GM19455 (cell line): ENCODE measurements around the gene ABCA5.
"Not testable (repeated sequence)": the region's sequence is repeated elsewhere in the genome, so short reads cannot be mapped to it uniquely, and the experiment has no call there.

Source experiments
- ATAC-seq: cut with Tn5 transposase; IDR thresholded peaks from one replicate; pipeline ENCODE4 v1.9.1; 2021; ENCODE audit not compliant: unreplicated experiment

ABCA5 gene

DNA sequence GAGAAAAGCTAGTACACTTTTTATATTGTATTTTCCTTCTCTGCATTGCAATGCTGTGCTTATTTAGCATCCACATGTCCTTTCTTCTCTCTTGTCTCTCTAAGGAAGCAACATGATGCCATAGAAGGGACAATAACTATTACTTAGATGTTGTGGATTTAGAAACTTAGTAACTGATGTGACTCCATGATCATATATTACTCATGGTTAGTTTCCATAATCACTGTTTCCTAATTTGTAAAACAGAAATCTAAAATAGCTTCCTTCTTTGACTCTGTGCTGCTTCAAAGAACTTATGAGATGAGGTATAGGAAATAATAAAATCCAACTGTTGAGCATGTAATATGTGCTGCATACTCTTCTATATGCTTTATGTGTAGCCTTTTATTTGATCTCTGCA lies 6.6 kb upstream of the ABCA5 start:
- ATAC-seq = no peak

DNA sequence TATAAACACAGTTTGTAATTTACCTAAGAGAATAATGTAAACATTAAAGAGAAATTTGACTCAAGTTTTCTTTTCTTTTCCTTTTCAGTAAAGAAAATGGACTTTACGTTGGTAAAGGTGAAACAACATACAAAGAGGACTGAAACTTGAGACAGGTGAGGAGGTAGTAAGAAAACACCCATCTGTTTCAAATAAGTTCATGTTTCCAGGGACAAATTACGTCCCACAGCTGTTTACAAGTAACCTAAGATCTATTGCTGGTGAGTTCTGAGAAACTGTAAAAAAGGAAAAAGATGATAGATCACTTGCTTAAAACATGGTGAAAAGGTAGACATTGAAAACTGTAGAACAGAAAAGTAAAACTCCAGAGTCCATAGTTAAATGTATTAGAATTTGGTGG lies 4.8 kb upstream of the ABCA5 start:
- ATAC-seq = no peak

GRCh38 chr17:69326377-69327059 lies 415 bp downstream of the ABCA5 start:
- peak; percentile 9 for ATAC-seq

DNA sequence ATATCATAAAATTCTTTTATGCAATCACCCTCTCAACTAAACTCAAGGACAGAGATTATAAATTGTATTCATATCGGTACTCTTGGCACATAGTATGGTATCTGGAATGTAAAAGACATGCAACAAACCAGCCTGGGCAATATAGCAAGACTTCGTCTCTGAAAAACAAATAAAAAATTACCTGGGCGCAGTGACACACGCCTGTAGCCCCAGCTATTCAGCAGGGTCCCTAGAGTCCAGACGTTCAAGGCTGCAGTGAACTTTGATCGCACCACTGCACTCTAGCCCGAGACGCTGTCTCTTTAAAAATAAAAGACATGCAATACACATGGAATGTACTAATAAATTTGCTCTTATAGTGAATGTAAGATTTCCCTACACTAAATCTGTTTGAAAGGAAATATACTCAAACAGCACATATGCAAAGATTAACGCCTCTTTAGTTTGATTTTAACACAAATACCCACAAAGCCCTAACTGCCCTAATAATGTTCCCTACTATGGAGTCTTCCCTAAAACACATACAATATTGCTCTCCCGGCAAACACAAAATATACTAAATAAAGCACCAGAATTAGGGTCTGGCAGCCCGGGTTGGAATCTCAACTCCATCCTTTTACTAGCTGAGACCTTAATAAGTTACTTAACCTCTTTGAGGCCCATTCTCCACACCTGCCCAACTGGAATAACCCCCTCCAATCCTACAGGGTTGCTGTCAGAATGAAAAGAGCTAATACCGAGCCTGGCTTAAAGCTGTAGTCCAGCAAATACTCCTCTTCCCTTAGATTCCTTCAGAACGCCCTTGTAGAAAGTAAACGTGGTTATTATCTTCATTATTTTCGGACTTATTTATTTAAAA lies 1.2 kb downstream of the ABCA5 start:
- ATAC-seq = no peak

GRCh38 chr17:69323806-69324205 lies 3.1 kb downstream of the ABCA5 start:
- ATAC-seq = no peak

DNA sequence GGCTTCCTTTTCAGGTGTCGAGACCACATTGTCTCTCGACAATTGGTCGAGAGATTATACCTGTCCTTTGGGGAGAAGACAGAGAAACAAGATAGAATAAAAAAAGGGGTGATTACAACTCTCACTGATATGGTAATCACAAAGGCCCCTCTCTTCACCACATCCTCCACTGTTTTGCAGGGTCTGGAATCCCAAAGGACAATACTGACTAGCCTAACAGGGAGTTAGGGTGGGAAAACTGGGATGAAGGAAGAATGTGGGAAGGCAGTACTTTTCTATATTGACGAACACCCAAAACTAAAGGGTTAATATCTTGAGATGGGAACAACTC lies 6.1 kb downstream of the ABCA5 start:
- ATAC-seq = no peak

DNA sequence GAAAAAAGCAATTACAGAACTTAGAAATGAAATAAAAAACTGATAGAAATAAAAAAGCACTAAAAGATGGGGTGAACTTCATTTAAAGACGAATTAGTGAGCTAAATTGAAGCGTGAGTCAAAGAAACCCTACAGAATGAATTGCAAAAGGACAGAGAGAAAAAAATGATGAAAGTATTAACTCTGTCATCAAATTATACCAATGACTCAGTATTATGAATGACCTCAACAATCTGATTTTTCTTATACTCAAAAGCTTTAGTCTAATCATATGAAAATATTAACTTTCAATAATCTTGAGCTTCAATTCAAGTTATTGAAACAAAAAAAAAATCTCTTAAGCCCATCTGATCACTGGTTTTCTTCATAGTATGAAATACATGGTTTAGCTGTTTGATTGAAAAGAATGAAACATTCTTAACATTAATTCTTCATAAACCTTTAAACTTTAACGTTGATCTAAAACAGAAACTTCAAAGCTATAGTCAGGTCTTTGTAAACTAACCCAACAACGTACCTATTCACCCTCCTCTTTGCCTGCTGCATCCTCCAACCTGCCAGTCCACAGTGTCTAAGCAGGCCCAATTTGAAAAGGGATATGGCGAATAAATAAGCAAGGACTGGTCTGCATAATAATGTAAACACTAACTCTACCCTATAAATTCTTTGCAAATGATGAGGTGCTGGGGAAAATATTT lies 6.6 kb downstream of the ABCA5 start:
- ATAC-seq = no peak

- no peak for ATAC-seq
These were observed 9.3 kb downstream of the ABCA5 start for GRCh38 chr17:69317625-69318024.

- no peak for ATAC-seq
These were observed 12.5 kb downstream of the ABCA5 start for GRCh38 chr17:69314246-69315065.

DNA sequence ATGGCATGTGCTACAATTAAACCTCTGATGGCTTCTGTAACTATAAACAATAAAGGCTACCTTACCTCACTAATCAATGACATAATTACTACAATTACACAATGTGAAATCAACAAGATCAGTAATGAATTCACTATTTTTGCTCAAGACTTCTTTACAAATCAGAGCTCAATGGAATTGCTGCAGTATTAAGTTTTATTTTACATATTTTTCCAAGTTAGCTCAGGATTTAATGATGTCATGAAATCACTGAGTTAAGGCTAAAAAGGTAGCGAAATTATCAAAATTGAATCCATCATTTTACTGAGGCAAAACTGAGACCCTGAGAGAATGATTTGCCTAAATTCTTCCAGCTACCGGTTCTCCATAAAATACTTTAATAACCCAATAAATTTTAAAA lies 21.8 kb downstream of the ABCA5 start:
- no peak for ATAC-seq

- ATAC-seq = no peak
These were observed 24.3 kb downstream of the ABCA5 start for GRCh38 chr17:69302682-69303081.

- ATAC-seq = no peak
These were observed 26.7 kb downstream of the ABCA5 start for GRCh38 chr17:69300222-69300621.

GRCh38 chr17:69298120-69298722 lies 28.7 kb downstream of the ABCA5 start:
- ATAC-seq = not testable (repeated sequence)

GRCh38 chr17:69287168-69287567 lies 39.8 kb downstream of the ABCA5 start:
- no peak for ATAC-seq

- ATAC-seq = no peak
These were observed 40.7 kb downstream of the ABCA5 start for GRCh38 chr17:69286257-69286656.

DNA sequence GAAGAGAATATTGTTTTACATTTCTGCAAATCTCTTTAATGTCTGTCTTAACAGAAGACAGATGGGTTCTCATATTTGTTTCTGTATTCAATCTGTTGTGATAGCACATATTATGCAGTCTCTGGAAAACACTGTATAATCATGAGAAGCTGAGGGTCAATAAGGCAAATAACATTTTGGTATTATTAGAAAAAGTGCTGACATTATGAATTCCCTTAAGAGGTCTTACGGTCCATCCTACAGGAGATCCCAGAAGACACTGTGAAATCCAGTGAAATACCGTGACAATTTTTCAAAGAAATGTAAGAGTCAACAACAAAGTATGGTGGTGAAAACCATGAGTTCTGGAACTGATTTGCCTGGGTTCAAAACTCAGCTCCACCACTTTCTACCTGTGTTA lies 42.3 kb downstream of the ABCA5 start:
- ATAC-seq = no peak

DNA sequence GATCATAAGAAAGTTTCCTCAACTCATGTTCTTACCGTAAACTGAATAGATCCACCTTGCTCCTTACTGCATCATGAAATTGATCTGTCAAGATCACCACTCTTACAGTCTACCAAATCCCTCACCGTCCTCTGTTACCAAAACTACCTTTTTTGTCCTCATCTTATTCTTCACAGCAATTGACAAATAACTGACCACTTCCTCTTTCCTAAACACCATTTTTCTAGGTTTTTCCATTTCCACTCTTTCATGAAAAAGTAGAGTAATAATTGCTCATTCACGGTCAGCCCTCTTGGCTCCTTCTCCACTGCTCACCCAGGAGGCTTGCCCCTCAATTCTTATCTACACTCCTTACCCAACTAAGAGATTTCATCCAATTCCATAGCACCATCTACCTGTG lies 44.9 kb downstream of the ABCA5 start:
- ATAC-seq = no peak

GRCh38 chr17:69276279-69276678 lies 50.7 kb downstream of the ABCA5 start:
- not testable (repeated sequence) for ATAC-seq

DNA sequence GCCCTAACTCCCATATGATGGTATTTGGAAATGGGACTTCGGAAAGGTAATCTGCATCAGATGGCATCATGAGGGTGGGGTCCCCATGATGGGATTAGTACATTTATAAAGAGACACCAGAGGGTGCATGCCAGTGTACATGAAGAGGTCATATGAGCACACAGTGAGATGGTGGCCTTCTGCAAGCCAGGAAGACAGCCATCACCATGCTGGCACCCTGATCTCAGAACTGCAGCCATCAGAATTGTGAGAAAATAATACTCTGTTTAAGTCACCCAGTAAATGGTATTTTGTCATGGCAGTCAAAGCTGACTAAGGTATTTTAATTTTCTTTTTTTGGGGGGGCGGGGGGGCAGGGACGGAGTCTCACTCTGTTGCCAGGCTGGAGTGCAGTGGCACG lies 51.2 kb downstream of the ABCA5 start:
- no peak for ATAC-seq

- no peak for ATAC-seq
These were observed 55.9 kb downstream of the ABCA5 start for GRCh38 chr17:69271023-69271422.
